GM21381 (cell line): ENCODE measurements around the gene GOLPH3.

Experiments
- ATAC-seq: cut with Tn5 transposase; IDR thresholded peaks from one replicate; pipeline ENCODE4 v1.9.1; 2021; ENCODE audit warnings: mild to moderate bottlenecking, moderate library complexity; ENCODE audit not compliant: unreplicated experiment

Gene GOLPH3

GRCh38 chr5:32076699-32077695, 97.1 kb downstream of the GOLPH3 start:
- no peak for ATAC-seq
